Measurements from ENCODE around the gene STN1.

GRCh38 chr10:103912759-103913158, 5.2 kb downstream of the STN1 start:
- TF ChIP-seq POLR2AphosphoS5 (IDR thresholded peaks at IDR 0.05; ENCODE audit: low read depth, low read length) (no peak), POLR2A (IDR thresholded peaks at IDR 0.05; ENCODE audit: low read depth, low read length) (no peak)

Data from GM12891 (cell line).